Activated CD4-positive, alpha-beta T cell treated with anti-CD3 and anti-CD28 coated beads, Interleukin-2, amount 50 U/mL, for 4 hours (primary cell): Measurements from ENCODE around the gene DYNLT3.
A peak's percentile ranks its signal among the peaks of the same experiment; 100 is the strongest.

Experiments
- DNase-seq, 2 experiments: peaks; one replicate each; pipeline ENCODE4 v3.0.0-alpha.2; 2020

DYNLT3 gene, protein sequence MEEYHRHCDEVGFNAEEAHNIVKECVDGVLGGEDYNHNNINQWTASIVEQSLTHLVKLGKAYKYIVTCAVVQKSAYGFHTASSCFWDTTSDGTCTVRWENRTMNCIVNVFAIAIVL

GRCh38 chrX:37846934-37847732, at the start of gene DYNLT3:
DYNLT3 (minus strand) TSS chrX:37847571; CDS start chrX:37847510, 61 bp downstream.
- peak; percentile 65 to 68 for DNase-seq

DNA sequence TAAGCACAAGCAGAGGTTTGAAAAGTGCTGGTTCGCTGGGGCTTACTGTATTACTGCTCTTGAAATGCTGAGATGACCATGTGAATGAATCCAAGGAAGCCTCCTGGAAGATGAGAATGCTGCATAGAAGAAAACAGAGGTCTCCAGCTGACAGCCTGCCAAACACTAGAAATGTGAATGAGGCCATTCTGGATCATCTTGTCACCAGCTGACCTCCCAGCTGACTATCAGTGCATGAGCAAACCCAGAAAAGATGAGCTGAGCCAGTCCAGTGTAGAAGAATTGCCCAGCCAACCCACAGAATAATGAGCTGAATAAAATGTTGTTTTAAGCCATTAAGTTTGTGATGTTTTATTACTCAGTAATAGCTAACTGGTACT, 49.1 kb upstream of the DYNLT3 start:
- DNase-seq: no peak

DNA sequence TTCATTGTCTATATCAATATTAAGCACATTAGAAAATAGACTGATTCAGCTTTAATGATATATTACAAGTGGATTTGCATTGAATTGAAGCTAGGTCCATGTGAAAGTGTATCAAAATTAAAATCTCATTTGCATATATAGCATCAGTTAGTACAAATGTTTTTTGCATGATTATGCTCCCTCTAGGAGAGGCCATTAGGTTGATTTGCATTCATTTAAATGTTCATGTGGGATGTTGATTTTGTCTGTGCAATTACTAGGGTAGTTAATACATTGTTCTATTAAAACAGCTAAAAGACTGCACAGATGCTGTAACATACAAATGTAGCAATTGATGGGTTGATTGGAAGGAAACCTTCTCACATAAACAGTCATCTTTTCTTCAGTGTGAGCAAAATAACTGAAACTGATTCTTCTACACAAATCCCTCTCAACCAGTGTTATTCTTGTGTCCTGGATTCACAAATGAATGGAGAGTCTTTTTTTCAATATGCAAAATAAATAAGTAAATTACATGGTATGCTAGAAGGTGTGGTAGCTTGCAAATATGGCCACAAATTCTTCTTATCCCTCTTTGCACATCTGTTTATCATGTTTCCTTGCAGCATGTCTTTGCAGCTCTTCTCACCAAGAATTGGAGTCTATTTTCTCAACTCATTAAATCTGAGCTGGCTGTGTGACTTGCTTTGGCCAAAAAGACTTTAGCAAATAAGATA, 48.6 kb upstream of the DYNLT3 start:
- DNase-seq: no peak

- DNase-seq: no peak
Observed at GRCh38 chrX:37894725-37895124, 47.4 kb upstream of the DYNLT3 start.

GRCh38 chrX:37888010-37888409, 40.6 kb upstream of the DYNLT3 start:
- DNase-seq: no peak

- DNase-seq: no peak
Observed at GRCh38 chrX:37887347-37887746, 40.0 kb upstream of the DYNLT3 start.

DNA sequence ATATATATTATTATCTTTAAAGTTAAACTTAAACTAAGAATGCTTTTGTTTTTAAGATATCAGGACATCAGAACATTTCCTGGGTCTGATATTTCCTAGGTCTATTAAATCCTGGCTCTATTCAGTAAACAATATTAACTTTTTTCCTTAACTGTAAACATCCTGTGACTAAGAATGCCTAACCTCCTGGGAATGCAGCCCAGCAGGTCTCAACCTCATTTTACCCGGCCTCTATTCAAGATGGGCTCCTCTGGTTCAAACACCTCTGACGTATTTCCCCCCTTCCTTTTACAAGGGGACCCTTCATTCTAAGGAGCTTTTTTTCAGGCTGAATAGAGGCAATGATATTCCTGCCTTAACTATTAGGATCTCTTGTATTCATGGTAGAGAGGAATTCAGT, 35.8 kb upstream of the DYNLT3 start:
- DNase-seq: no peak

GRCh38 chrX:37879692-37880091, 32.3 kb upstream of the DYNLT3 start:
- no peak for DNase-seq

- DNase-seq: no peak
Observed at GRCh38 chrX:37876716-37877115, 29.3 kb upstream of the DYNLT3 start.

DNA sequence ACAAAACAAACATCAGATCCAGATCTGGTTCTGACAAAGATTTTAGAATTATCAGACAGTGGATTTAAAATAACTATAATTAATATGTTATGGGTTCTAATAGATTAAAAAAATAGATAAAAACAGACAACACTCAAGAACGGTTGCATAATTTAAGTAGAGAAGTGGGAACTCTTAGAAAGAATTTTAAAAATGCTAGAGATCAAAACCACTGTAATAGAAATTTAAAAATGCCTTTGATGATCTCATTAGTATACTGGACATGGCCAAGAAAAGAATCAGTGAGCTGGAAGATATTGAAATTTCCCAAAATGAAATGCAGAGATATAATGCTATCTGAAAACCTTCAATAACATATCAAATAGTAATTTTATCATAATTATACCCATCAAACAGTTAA, 28.3 kb upstream of the DYNLT3 start:
- no peak for DNase-seq

DNA sequence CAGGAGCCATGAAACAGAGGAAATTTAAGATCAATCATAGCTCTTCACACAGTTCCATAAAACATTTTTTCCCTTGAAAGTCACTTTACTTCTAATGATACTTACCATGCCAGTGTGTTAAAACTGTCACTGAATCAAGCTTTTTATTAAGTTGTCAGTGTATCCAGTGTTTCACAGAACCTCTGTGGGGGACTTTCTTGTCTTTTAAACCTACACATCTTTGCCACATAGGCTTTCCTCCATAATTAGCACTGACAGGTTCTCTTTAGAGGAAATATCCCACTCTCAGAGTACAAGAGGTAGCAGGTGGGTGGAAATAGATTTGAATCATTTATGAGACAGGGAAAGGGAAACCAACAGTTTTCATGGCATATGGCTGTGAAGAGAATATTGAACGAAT, 25.8 kb upstream of the DYNLT3 start:
- no peak for DNase-seq

DNA sequence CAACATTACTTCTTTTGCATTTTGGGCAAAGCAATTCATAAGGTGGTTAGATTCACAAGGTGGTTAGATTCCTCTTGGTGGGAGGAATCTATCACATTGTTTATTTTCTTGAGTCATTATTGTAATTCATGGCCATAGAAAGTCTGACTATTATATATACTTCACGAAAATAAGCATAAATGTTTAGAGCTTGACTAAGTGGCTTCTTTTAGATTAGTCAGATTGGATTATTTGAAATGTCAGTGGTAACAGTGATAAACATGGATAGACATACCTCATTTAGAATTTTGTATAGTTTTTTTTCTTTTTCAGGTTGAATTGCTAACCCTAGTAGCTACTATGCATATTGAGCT, 24.9 kb upstream of the DYNLT3 start:
- DNase-seq: no peak

DNA sequence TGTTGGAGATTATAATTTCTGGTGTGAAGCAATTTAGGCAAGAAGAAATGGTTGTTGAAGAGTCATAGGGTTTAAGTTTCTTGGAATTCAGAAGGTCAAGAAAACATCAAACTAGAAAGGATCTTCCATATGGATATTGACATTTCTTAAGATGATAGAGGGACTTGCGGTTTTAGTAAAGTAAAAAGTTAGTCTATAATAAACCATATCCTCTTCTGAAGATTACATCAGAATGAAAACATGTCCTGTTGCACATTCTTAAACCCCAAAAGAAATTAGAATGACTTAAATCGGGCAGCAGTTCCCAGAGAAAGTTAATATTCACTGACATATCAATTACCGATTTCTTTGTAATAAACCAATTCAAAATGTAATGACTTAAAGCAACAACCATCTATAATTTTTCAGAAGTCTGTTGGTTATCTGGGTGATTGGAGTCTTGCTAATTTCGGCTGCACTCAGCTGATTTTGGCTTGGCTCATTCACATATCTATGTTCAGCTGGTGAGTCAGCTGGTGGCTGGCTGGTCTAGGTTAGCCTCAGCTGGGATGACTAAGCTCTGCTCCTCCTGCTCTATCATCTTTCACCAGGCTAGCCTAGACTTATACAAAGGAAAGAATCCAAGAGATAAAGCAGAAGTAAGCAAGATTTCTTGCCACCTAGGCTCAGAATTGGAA, 24.4 kb upstream of the DYNLT3 start:
- no peak for DNase-seq

- no peak for DNase-seq
Observed at GRCh38 chrX:37867536-37868153, 20.3 kb upstream of the DYNLT3 start.

DNA sequence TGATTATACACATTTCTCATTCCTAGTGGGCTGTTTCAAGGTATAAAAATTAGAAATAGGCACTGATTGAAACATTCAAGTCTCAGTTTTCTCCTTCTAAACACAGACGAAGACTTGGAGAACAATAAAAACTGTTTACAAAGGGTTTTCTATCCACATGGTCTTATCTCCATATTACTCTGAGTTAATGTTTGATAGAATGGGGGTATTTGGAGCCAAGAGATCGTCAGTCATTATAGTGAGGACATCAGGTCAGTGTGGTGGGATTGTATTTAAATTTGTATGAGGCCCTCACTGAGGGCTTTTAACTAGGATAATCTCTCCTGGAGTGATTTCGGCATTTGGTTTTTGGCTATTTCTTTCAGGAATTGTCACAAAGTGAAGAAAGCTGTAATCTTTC, 16.4 kb upstream of the DYNLT3 start:
- DNase-seq: no peak

DNA sequence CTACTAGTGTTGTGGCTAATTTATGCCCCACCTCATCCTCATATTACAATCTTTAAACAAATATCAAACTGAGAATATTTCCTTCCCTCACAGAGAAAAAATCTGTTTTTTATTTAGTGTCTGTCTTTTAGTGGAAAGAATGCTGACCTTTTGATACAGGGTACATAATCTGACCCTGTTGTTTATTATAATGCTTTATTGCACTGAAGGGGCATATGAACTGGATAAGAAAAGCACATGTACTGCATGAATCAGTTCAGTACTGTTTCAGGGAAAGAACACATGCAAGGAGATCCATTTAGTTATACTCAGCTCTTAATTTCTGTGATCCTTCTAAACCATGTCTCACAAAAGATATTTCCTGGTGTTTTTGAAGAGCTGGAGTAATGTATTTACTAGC, 15.5 kb upstream of the DYNLT3 start:
- DNase-seq: no peak

DNA sequence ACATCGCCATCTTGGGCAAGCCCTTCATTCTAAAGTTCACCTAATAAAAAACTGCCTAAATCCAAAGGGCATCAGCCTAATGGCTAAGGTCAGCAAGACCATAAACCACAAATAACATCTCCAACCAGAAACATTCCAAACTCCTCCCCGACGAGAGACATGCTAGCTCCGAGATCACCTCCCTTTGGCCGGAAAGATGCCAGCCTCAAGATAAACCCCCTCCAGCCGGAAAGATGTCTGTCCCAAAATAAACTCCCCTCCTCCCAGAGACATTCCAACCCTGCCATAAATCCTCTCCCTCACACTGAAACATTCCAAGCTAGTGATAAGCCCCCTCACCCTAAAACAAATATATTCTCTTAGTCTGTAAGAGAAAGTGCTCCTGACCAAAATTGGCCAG, 13.3 kb upstream of the DYNLT3 start:
- DNase-seq: no peak

- no peak for DNase-seq
Observed at GRCh38 chrX:37854748-37855147, 7.4 kb upstream of the DYNLT3 start.

GRCh38 chrX:37854148-37854547, 6.8 kb upstream of the DYNLT3 start:
- no peak for DNase-seq

- no peak for DNase-seq
Observed at GRCh38 chrX:37847733-37848197, 394 bp upstream of the DYNLT3 start.

DNA sequence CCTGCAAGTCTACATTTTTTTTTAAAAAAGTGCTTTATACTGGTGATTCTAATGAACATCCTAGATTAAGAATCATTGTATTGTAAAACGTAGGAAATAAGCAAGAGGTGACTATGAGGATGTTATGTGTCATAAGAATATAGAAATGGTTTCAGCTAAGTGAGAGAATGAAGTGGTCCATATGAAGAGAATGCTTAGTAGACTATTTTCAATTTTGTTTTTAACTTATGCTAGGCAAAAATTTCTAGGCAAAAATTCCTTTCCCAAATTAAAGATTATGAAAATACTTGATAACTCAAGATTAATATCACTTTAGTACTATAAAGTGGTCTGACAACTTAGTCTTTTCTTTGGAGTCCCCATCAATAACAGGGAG, 825 bp downstream of the DYNLT3 start:
- no peak for DNase-seq

GRCh38 chrX:37846141-37846540, 1.2 kb downstream of the DYNLT3 start:
- DNase-seq: no peak

DNA sequence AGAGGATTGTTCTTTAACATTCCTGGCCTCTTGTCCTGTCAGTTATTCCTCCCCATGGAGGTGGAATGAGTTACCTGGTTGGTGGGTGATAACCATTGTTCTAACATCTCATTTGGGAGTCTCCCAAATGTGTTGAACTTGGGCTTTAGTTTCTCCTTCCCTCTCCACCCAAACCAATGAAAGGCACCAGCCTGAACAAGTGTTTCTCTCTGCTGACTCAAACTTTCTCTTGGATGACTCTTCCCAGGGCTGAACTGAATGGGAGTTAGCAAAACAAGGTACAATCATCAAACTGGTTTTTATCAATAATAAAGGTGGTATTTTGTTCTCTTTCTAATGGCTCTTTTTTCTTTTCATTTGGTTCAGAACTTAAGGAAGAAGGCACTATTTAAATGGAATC, 2.7 kb downstream of the DYNLT3 start:
- no peak for DNase-seq
